Right renal pelvis (tissue), 4 donors: ENCODE measurements around the gene ELP4. TPM values are rescaled to one million over a fixed set of nuclear protein-coding genes. Genes with fewer than 3 reads are reported as not detected.

ENCODE experiments used
- DNase-seq, 4 donors: peaks; one replicate each; pipeline ENCODE4 v3.0.0-alpha.2; 2013; ENCODE audit warnings: low read depth in 4 of 4, low spot score in 3 of 4, missing footprints in 1 of 4
- polyA plus RNA-seq, 4 donors: library from polyadenylated mRNA; unstranded; fragments of 120-200 nt; gene quantifications; one replicate each; pipeline ENCODE4 v1.2.1, GENCODE V29; 2013; ENCODE audit not compliant: insufficient read length in 4 of 4

Gene ELP4
- polyA plus RNA-seq, 4 donors: 25.5 to 32.4 (median 31.7) TPM

- no peak for DNase-seq
Observed at GRCh38 chr11:31807799-31808667, 298.5 kb downstream of the ELP4 start.

DNA sequence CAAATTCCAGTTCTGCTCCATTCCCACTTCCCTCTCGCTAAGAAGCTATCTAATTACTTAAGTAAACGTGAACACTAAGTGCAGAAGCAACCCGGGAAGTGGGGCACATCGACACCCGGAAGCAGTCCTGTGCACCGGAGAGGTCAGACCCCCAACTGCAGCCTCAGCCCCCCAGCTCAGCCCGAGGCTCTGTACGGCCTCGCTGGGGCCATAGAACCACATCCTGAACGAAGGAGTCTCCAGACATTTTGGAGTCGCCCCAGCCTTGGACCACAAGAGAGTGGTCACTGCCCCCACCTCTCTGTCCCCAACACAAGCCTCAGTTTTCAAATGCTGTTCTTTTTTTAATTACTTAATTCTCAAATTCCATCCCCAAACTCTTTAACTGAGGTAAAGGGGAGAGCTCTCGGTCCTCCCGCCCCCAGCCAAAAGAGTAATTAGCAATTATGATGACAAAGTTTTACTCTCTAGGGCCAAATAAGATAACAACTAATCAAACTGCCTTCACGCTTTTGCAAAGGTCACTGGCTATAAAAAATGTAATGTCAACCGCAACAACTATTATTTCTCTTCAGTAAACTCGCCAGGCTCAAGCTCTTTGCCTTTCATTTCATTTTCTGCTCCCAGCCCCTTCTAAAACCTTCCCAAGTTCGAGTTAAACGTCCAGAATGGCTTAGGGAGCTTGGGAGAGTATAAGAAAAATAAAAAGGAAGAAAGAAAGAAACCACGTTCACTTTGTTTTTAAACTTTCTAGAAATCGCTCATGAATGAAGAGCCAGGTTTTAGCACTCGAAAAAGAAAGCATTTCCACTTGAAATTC lies 299.4 kb downstream of the ELP4 start:
- no peak for DNase-seq

DNA sequence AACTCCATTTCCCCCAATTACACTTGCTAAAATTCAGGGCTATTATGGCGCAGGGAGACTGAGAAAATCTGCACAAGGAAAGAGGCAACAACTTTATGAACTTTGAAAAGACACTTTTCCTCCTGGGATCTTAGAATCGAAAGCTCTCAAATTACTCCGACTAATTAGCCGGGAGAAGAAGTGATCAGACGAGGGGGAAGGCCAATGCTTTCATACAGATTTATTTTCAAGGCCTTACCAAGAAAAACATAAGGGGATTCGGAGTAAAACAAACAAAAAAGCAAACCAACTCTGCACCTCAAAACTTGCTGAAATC lies 299.9 kb downstream of the ELP4 start:
- DNase-seq: no peak

- DNase-seq: no peak
Observed at GRCh38 chr11:31809857-31810778, 300.6 kb downstream of the ELP4 start.

- no peak for DNase-seq
Observed at GRCh38 chr11:31810779-31811647, 301.4 kb downstream of the ELP4 start, which contains the start of gene PAX6. Gene PAX6 (minus strand): TSS chr11:31811322. CDS start chr11:31806411, 4,911 bp downstream.

- no peak for DNase-seq
Observed at GRCh38 chr11:31812383-31813381, 303.1 kb downstream of the ELP4 start.

GRCh38 chr11:31813391-31814175 lies 304.0 kb downstream of the ELP4 start:
- DNase-seq: no peak

DNA sequence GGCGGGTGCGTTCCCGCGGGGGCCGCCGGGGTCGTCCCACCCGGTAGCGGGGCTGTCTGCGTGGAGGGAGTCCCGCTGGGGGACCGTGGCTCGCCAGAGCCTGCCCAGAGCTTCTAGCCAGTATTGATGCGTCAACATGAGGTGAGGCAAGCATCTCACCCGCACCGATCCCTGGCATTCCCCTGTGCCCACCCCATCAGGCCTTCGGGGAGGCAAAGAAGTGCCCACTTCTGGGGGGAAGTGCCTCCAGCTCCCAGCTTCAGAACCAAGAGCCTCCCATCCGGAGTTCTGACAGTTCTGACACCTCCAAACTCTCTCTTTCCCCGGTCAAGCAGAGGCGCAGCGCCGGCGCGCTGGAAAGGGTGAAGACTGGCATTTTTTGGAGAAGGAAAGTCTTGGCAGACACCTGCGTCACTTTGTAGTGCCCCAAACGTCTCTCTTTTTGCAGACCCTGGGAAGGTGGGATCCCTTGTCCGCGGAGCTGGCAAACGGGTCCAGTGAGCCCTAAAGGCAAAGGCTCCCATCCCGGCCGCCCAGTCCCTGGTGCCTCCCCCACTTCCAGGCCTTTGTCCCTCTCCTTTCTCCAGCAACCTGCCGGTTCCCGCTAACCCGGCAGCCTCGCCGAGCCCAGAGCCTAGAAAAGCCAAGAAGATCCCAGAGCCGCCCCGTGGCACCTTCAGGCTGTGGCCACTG lies 304.8 kb downstream of the ELP4 start:
- DNase-seq: no peak

- no peak for DNase-seq
Observed at GRCh38 chr11:31815711-31816467, 306.3 kb downstream of the ELP4 start.

- DNase-seq: no peak
Observed at GRCh38 chr11:31816468-31817053, 307.0 kb downstream of the ELP4 start.

DNA sequence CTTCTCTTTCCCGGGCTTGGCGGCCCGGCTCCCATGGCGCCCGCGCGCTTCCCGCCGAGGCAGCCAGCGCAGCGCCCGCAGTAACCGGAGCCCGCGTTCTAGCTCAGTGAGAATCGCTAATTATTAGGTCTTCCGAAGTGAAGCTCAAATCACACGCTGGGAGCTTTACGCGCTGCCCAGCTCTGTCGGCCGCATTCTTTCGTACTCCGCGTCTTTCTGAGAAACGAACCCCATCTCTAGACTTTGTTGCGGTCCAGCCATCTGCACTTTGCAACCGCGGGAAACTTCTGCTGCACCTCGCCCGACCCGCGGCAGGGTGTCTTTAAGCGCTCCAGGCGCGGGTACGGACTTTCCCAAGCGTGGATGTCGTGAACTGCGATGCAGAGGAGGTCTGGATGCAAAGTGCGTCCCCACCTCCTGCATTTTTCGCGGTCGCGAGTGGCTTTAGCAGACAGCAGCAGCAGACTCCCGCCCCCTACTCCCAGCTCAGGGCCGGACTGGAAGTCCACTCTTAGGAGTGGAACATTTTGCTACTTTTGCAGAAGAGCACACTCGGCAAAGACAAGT lies 307.6 kb downstream of the ELP4 start:
- DNase-seq: no peak

DNA sequence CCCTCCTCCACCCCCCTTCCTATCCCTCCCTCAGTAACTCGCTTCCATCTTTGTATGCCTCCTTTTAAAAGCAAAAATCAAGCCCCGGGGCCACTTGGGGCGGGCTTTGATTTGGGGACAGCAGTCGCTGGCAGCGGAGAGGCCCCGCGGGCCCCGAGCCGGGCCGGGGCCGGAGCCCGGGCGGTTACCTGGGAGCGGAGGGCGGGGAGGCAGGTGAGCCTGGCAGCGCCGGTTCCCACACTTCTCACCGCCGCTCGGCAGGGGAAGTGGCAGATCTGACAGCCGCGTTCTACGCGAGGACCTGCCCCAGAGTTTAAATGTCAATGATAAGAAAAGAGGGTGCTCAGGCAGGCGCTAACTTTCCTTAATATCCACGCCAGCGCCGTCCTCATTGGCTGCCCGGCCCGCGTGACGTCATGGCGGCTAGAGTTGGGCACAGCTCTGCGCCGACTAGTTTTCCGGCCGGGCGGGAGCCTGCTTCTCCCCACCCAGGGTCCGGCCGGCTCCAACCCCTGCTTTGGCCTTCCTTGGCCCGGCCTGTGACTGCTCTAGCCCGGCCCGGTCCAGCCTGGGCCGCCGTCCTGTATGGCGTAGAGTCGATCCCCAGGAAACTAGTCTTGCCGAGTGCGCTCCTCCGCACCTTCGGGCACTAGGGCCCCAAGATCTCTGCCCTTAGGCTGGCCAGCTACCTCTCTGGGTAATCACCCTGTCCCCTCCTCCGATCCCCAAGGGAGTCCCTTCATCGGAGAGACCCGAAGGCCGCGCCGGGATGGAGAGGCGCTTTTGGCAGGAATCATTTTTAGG lies 308.3 kb downstream of the ELP4 start:
- DNase-seq: no peak

- no peak for DNase-seq
Observed at GRCh38 chr11:31818425-31818755, 308.8 kb downstream of the ELP4 start.

- no peak for DNase-seq
Observed at GRCh38 chr11:31818874-31819331, 309.3 kb downstream of the ELP4 start.
